ENCODE measurements around the gene NDUFB2.
"Not testable (repeated sequence)": the region's sequence is repeated elsewhere in the genome, so short reads cannot be mapped to it uniquely, and the experiment has no call there.

Gene NDUFB2

GRCh38 chr7:140696680-140697446 lies at the start of gene NDUFB2:
Gene NDUFB2, plus strand, starts transcription at chr7:140696708. Its CDS starts 37 bp downstream, at chr7:140696745.
- peak; percentile 89 to 91 for ATAC-seq

GRCh38 chr7:140646931-140647647 lies 49.4 kb upstream of the NDUFB2 start:
- peak; percentile 70 to 80 for ATAC-seq

- ATAC-seq, result no peak
Measured at GRCh38 chr7:140649556-140650205, 46.8 kb upstream of the NDUFB2 start.

GRCh38 chr7:140650367-140650766 lies 46.1 kb upstream of the NDUFB2 start:
- ATAC-seq, result no peak

GRCh38 chr7:140653319-140654108 lies 43.0 kb upstream of the NDUFB2 start:
- ATAC-seq, result no peak

GRCh38 chr7:140654109-140654387 lies 42.5 kb upstream of the NDUFB2 start:
- no peak for ATAC-seq

- no peak for ATAC-seq
Measured at GRCh38 chr7:140654661-140655060, 41.8 kb upstream of the NDUFB2 start.

- no peak for ATAC-seq
Measured at GRCh38 chr7:140655511-140656408, 40.7 kb upstream of the NDUFB2 start.

- peak; percentile 74 to 84 for ATAC-seq
Measured at GRCh38 chr7:140656548-140657515, 39.7 kb upstream of the NDUFB2 start.

GRCh38 chr7:140657891-140658290 lies 38.6 kb upstream of the NDUFB2 start:
- no peak for ATAC-seq

GRCh38 chr7:140659856-140660255 lies 36.7 kb upstream of the NDUFB2 start:
- no peak for ATAC-seq

- no peak for ATAC-seq
Measured at GRCh38 chr7:140661124-140661523, 35.4 kb upstream of the NDUFB2 start.

GRCh38 chr7:140662938-140663337 lies 33.6 kb upstream of the NDUFB2 start:
- not testable (repeated sequence) for ATAC-seq

- no peak for ATAC-seq
Measured at GRCh38 chr7:140667476-140667875, 29.0 kb upstream of the NDUFB2 start.

GRCh38 chr7:140668641-140669040 lies 27.9 kb upstream of the NDUFB2 start:
- ATAC-seq, result no peak

- ATAC-seq, result no peak
Measured at GRCh38 chr7:140669352-140669751, 27.2 kb upstream of the NDUFB2 start.

GRCh38 chr7:140669862-140670261 lies 26.6 kb upstream of the NDUFB2 start:
- not testable (repeated sequence) for ATAC-seq

- ATAC-seq, result no peak
Measured at GRCh38 chr7:140670343-140670935, 26.1 kb upstream of the NDUFB2 start.

- ATAC-seq, result no peak
Measured at GRCh38 chr7:140671966-140672365, 24.5 kb upstream of the NDUFB2 start.

- ATAC-seq, result peak; percentile 73
Measured at GRCh38 chr7:140672382-140673062, 24.0 kb upstream of the NDUFB2 start, which contains the start of gene ADCK2. Gene ADCK2, plus strand, starts transcription at chr7:140672945. Its CDS starts 386 bp downstream, at chr7:140673331.

All from activated CD4-positive, CD25-positive, alpha-beta regulatory T cell treated with anti-CD3 and anti-CD28 coated beads, Interleukin-2, amount 50 U/mL, for 24 hours (primary cell).